MG63 (cell line): Measurements from ENCODE around the gene A3GALT2. TPM values are rescaled to one million over a fixed set of nuclear protein-coding genes. Genes with fewer than 3 reads are reported as not detected.

Source experiments
- DNase-seq: peaks from one replicate; pipeline ENCODE4 v3.0.0-alpha.2; 2020
- H3K27me3 ChIP-seq: fragments of 250-450 bp; sonication (Bioruptor Pico); 2 replicates; pipeline ENCODE4 v1.5.1; 2020; ENCODE audit warnings: mild to moderate bottlenecking, moderate library complexity
- H3K36me3 ChIP-seq: fragments of 250-450 bp; sonication (Bioruptor Pico); 2 replicates; pipeline ENCODE4 v1.5.1; 2020; ENCODE audit warnings: mild to moderate bottlenecking, moderate library complexity
- H3K4me3 ChIP-seq: fragments of 250-450 bp; sonication (Bioruptor Pico); 2 replicates; pipeline ENCODE4 v1.5.1; 2020; ENCODE audit warnings: mild to moderate bottlenecking, moderate library complexity
- H3K9me3 ChIP-seq: fragments of 250-450 bp; sonication (Bioruptor Pico); 2 replicates; pipeline ENCODE4 v1.5.1; 2020; ENCODE audit warnings: mild to moderate bottlenecking, moderate library complexity
- total RNA-seq: library from RNA; depleted of rRNA; stranded (reverse); fragments of >200 nt; shearing (Covaris generic); gene quantifications from 2 replicates; pipeline ENCODE4 v1.2.3, GENCODE V29; 2014; ENCODE audit warnings: low replicate concordance

A3GALT2 gene
- total RNA-seq, 1 experiment from 2014 or later: not detected

DNA sequence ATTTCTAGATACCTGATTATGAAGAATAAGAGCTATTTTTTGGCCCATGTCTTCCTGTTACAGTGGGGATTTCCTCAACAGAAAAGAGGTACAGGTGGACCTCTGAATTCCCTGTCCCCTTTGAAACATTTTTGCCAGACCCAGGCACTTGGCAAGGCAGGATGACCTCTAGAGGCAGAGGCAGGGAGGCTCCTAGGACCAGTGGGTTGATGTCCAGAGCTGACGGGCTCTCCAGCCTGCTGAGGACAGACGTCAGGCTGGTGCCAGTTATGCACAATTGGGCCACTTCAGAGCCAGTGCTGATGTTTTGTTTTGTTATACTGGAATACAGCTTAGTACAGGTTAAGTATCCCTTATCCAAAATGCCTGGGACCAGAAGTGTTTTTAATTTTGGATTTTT is 18.5 kb upstream of the A3GALT2 start:
- DNase-seq: no peak
- H3K9me3 ChIP-seq: no peaks in the 10 kb centered on the region
- H3K36me3 ChIP-seq: peaks cover 69% of the 10 kb centered on the region
- no peaks in the 10 kb centered on the region for H3K27me3 ChIP-seq
- no peak overlapping the region for H3K4me3 ChIP-seq

DNA sequence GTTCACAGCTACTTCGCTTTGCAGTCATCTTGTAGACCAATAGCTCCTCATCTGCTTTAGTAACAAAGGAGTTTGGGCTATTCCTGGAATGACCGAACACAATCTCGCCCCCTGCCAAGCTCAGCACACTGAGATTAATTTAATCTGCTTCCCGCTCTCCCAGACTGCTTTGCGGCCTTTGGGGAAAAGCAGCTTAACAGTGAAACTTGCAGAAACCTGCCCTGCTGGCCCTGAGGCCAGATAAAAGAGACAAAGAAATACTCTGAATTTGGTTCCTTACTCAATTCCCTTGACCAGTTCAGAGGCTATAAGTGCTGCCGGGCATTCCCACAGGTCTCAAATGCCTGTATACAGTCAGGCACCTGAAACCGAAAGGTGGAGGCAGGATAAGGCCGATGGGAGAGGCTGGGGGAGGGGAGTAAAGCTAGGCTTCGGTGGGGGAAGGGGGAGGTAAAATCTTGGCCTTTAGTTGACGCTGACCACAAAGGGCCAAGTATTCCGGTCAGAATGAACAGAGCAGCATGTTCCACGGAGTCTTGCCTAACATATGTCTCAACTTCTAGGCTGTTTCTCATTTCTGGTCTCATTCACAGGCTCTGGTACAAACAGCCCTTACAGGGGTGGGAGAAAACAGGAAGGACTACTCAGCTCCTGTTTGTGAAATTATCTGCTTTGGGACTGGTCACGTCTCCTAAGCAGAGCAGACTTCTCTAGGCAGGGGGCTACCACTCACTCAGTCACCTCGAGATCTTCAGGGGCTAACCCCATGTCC is 17.7 kb upstream of the A3GALT2 start:
- Histone ChIP-seq H3K9me3 (no peaks in the 10 kb centered on the region), H3K4me3 (no peak overlapping the region), H3K27me3 (no peaks in the 10 kb centered on the region), H3K36me3 (peaks cover 68% of the 10 kb centered on the region)
- DNase-seq: no peak

DNA sequence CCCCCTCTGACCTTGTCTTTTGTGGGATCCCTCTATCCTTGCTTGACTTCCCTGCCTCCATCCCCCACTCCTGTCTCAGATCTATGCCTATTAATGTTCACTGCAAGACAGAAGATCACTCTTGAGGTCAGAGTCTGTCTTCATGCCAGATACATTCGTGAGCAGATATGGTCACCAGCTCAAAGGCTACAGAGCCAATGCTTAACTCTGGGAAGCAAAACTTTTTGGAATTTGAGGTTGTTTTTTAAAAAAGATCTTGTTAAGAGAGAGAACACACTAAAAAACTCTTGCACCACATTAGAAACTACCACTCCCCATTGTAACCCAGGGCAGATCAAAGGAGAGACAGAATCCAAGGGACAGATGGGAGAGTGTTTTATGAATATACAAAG is 17.1 kb upstream of the A3GALT2 start:
- Histone ChIP-seq H3K4me3 (no peak overlapping the region), H3K36me3 (peaks cover 69% of the 10 kb centered on the region), H3K9me3 (no peaks in the 10 kb centered on the region), H3K27me3 (no peaks in the 10 kb centered on the region)
- DNase-seq: no peak

DNA sequence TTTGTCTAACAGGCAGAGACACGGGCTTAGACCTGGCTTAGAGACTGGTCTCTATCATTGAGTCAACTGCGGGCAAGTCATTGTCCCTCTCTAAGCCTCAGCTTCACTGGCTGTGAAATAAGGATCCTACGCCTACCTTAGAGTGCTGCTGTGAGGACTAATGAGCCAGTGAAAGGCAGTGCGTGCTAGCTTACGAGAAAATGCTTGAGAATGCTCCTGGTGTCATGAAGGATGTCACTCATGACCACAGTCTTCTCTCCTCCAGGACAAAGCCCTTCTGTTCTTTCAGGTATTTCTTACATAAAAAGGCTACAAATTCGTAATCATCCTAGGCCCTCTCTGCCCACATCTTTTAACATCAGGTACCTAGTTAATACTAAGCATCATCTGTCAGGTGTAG is 16.5 kb upstream of the A3GALT2 start:
- no peaks in the 10 kb centered on the region for H3K27me3 ChIP-seq
- no peak for DNase-seq
- H3K36me3 ChIP-seq: peaks cover 69% of the 10 kb centered on the region
- H3K4me3 ChIP-seq: no peak overlapping the region
- no peaks in the 10 kb centered on the region for H3K9me3 ChIP-seq

DNA sequence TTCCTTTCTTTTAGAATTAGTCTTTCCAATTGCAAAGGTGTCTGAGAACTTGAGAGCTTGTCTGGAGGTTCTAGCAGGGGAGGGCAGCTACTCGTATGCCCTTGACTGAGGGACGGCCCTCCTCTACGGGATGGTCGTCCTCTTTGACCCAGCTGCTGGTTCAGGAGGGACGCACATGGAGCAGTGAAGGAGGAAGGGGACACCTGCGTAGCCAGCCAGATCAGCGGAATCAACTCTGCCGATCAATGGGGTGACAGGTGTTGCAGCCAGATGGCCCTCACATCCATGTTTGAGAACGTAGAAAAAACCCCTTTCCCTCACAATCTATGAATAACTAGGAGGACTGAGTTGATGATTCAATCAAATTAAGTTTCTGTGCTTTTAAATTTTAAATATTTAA is 15.7 kb upstream of the A3GALT2 start:
- Histone ChIP-seq H3K4me3 (no peak overlapping the region), H3K27me3 (no peaks in the 10 kb centered on the region), H3K36me3 (peaks cover 71% of the 10 kb centered on the region), H3K9me3 (no peaks in the 10 kb centered on the region)
- no peak for DNase-seq

DNA sequence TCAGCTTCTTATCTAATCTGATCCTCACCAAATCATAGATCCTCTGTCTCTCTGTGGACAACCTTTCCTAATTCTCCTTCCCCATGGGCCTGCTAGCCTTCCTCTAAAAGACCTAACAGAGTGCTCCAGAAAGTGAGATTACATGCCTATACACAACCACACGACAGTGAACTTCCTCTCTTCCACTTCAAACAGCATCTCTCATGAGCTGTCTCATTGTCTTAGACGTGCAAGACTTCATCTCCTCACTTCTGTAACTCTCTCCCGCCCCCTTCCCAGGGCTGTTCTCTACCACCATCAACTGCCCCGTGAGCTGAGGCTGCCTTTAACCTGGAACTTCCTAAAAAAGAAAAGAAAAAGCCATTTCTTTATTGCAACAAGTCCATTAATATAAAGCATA is 14.1 kb upstream of the A3GALT2 start:
- no peaks in the 10 kb centered on the region for H3K9me3 ChIP-seq
- H3K4me3 ChIP-seq: no peak overlapping the region
- no peaks in the 10 kb centered on the region for H3K27me3 ChIP-seq
- peaks cover 73% of the 10 kb centered on the region for H3K36me3 ChIP-seq
- DNase-seq: no peak

DNA sequence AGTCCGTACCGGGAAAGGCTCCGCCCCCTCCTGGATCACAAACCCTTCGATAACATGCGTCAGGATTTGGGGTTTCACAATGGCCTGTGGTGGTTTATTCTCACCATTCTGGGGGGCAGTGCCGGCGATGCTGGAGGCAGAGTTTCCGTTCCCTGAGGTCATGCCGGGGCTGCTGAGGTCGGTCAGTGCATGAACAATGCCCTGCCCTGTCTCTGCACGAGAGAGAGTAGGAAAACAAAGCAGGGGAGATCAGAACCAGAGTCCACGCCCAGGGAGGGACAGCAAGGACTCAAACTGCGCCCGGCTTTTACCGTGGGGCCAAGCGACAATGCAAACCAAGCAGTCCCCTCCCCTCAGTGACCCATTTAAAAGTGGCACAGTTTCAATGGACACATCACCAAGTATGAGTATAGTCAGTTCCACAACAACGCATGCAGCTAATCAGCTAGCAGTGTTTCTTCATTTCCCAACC is 13.2 kb upstream of the A3GALT2 start:
- H3K27me3 ChIP-seq: no peaks in the 10 kb centered on the region
- H3K9me3 ChIP-seq: no peaks in the 10 kb centered on the region
- H3K4me3 ChIP-seq: no peak overlapping the region
- no peak for DNase-seq
- peaks cover 73% of the 10 kb centered on the region for H3K36me3 ChIP-seq

DNA sequence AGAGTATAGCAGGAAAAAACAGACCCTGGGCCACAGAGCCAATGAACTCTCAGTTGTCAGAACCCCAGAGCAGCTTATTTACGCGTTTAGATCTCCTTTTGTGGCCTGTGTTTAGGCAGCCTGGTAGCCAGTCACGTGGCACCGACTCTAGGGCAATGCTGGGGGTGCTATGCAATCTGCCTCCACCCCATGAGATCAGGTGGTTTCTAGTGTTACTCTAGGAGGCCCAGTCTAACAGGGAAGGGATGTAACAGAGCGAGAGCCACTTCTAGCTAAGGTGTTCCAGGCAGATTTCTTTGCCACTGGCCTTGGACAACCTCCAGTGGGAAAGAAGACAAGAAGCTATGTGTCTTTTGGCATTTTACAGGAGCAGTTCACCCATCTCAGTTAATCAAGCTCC is 12.0 kb upstream of the A3GALT2 start:
- Histone ChIP-seq H3K36me3 (peaks cover 79% of the 10 kb centered on the region), H3K4me3 (no peak overlapping the region), H3K9me3 (no peaks in the 10 kb centered on the region), H3K27me3 (no peaks in the 10 kb centered on the region)
- no peak for DNase-seq

DNA sequence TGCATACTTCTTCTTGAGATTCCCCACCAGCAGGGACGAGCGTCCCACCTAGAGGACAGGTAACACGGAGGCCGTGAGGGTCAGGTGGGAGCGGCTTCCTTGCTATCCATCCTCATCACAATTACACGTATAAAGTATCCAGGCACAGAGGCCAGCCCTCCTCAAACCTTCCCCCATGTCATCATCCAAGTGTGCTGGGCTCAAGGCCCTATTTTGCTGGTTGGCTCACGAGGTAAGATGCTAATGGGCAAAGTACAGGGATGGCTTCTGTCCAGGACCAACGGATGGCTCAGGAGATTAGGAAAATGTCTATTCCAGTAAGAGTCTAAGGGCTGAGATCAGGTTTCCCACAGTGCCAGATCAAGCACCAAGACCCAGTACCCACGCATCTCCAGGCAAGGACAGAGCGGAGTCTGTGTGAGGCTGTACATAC is 11.5 kb upstream of the A3GALT2 start:
- DNase-seq: no peak
- peaks cover 79% of the 10 kb centered on the region for H3K36me3 ChIP-seq
- no peaks in the 10 kb centered on the region for H3K9me3 ChIP-seq
- no peak overlapping the region for H3K4me3 ChIP-seq
- H3K27me3 ChIP-seq: no peaks in the 10 kb centered on the region

DNA sequence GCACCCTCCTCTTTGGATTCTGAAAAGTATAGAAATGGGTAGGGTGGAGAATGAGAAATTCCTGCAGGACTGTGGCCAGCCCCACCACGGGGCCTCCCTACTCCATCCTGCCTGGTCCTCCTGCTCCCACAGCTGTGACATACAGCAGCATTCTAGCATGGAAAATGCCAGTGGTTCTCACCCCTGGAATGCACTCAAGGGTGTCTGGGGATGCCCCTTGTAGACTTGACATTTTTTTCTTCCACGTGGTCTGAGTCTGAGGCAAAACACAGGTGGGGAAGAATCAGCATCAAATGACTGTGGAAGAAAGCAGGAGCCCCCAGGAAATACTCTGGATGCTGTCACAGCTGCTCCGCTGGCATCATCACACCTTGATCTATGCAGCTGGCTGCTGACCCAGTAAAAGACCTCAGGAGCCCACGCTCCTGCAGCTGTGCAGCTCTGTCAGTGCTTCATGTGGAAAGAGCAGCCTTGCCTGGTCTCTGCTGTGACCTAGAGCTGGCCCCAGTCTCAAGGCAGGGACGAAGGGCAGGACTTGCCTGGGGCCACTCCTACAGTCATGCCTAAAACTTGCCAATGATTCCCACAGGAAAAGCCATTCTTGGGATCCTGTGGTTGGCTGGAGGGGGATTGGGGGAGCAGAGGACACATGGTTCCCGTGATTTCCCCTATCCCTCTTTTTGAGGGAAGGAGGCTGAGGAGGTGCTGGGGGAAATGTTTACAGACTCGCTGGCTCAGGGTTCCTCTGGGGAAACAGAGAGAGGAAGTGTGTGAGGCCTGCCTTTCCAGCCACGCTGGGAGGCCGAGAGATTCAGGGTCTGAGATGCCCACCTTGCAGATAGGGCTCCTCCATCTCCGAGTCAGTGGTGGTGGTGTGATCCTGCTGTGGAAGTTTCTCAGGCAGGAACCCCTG is 10.8 kb upstream of the A3GALT2 start:
- Histone ChIP-seq H3K27me3 (no peaks in the 10 kb centered on the region), H3K36me3 (peaks cover 85% of the 10 kb centered on the region)
- DNase-seq: no peak

DNA sequence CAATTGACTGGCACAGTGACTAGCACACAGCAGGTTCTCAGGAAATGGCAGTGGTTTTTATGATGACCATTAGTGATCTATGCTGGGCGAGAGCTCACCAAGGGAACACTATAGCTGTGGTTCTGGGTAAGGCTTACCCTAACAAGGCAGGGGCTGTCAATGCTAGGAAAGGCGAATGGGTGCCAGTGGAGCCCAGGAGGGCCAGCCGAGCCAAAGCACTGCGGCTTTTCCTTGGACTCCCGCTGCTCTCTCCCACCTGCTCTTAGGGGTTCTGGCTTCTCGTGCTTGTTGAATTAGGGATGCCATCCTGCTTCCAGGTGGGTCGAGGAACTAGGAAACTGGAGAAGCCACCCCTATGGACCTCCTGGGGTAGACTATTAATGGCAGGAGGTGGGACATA is 10.0 kb upstream of the A3GALT2 start:
- Histone ChIP-seq H3K4me3 (no peak overlapping the region), H3K9me3 (no peaks in the 10 kb centered on the region), H3K27me3 (no peaks in the 10 kb centered on the region), H3K36me3 (peaks cover 90% of the 10 kb centered on the region)
- no peak for DNase-seq

More for the DNA sequence above, 10.8 kb upstream of the A3GALT2 start:
- H3K4me3 ChIP-seq: no peak overlapping the region
- H3K9me3 ChIP-seq: no peaks in the 10 kb centered on the region

DNA sequence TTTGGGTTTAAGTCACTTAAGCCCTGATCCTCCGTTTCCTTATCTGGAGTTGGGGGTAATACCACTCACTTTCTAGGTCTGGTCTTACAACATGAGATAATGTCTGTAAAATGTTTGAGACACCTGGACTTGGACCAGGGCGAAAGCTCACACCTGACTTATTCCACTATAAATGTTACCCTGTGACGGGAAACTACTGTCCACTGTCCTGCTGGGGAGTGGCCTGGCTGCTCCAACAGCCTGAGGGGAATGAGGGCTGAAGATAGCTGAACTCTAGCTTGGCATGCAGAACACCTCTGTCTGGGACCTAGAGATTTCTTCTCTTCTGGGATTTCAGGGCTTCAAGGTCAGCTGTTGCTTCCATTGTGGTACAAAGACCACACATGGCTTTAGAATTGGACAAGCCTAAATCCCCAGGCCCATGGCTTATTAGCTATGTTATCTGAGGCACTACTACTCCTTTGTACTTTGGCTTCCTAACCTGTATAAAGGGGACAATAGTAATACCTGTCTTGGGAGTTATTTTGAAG is 9.5 kb upstream of the A3GALT2 start:
- H3K27me3 ChIP-seq: no peaks in the 10 kb centered on the region
- no peaks in the 10 kb centered on the region for H3K9me3 ChIP-seq
- H3K4me3 ChIP-seq: no peak overlapping the region
- no peak for DNase-seq
- peaks cover 93% of the 10 kb centered on the region for H3K36me3 ChIP-seq

DNA sequence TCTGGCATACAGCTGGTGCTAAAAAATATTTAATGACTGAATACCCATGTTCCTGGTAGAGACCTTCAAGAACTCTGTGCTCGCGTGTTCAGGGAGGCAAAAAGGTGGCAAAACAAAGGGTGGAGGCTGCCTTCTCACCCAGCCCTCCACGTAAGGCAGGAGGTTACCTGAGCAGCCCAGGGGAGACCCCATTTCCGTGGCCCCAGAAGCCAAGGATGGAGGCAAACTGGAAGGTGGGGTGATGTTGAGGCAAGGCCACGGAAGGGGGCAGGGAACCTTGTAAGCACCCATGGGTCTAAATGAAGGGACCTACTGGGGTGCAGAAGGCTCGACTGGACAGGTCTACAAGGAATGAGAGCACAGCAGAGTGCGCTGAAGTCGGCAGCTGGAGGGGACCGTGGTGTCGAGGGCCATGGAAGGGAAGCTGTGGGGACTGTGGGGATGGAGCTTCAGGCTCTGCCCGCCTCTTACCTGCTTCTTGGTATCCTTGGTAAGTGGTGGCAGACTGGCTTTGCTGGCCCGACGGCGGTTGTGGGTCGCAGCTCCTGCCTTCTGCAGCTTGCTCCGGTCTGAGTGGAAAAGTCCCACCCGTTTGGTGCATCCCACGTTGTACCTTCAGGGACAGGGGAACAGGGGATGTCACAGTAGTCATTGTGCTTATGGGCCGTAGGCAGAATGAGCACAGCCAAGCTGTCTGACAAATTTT is 8.9 kb upstream of the A3GALT2 start:
- Histone ChIP-seq H3K36me3 (peaks cover 96% of the 10 kb centered on the region), H3K4me3 (no peak overlapping the region), H3K9me3 (no peaks in the 10 kb centered on the region), H3K27me3 (no peaks in the 10 kb centered on the region)
- no peak for DNase-seq

DNA sequence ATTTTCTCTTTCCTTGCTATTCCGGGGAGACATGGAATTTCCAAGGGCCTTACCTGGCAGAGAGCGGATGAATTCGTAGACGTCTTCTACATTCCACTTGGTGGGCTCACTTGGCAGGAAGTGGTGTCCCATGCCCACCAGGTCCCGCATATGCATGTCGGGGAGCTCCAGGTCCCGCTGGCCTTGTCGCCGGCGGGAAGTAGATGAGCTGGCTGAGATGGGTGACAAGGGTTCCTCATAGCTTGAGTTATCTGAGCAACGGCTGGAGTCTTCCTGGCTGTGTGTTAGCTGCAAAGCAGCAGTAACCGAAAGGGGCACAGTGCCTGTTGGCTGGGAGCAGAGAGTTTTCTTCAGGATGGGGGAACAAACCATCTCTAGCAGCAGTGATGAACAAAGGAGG is 7.9 kb upstream of the A3GALT2 start:
- peaks cover 95% of the 10 kb centered on the region for H3K36me3 ChIP-seq
- DNase-seq: no peak
- no peaks in the 10 kb centered on the region for H3K27me3 ChIP-seq
- no peaks in the 10 kb centered on the region for H3K9me3 ChIP-seq
- H3K4me3 ChIP-seq: no peak overlapping the region

DNA sequence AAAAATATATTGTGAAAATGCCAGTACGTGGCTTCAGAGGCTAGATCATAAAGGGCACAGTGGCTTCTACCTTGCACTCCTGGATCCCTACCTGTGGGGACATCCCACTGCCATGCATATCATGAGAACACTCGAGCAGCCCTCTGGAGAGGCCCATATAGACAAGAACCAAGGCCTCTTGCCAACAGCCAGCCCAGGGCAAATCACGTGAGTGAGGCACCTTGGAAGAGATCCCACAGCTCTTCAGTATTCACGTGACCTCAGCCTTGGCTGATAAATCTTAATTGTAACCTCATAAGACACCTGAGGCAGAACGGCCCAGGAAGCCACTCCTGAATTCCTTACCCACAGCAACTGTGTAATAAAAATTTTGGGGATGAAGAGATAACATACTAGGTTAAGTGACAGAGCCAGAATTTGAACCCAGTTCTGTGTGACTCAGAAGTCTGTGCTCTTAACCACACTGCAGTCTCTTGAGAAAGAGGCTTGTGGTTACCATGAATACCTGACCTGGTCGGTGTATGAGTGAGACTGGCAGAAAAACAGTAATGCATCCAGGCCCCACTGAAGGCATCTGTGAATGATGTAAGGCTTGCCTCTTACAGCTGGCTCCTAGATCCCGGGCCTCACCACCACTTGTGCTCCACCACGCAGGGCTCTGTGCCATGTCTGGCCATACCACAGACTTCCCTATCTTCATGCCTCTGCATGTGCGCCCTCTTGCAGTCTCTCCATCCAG is 6.9 kb upstream of the A3GALT2 start:
- no peaks in the 10 kb centered on the region for H3K9me3 ChIP-seq
- H3K27me3 ChIP-seq: no peaks in the 10 kb centered on the region
- H3K4me3 ChIP-seq: no peak overlapping the region
- DNase-seq: peak; percentile 51
- peaks cover 89% of the 10 kb centered on the region for H3K36me3 ChIP-seq

DNA sequence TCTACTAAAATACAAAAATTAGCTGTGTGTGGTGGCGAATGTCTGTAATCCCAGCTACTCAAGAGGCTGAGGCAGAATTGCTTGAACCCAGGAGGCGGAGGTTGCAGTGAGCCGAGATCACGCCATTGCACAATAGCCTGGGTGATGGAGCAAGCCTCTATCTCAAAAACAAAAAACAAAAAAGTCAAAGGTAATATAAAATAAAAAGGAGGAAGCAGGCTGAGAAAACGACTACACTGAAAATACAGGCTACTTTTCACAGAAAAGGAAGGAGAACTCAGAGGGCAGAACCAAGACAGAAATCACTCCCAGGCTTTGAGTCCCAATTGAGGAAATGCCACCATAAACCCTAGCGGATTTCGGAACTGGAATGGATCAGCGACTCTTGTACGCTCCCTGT is 5.9 kb upstream of the A3GALT2 start:
- DNase-seq: no peak
- peaks cover 82% of the 10 kb centered on the region for H3K36me3 ChIP-seq
- no peaks in the 10 kb centered on the region for H3K27me3 ChIP-seq
- no peaks in the 10 kb centered on the region for H3K9me3 ChIP-seq
- H3K4me3 ChIP-seq: no peak overlapping the region
